Measurements from ENCODE around the gene ROPN1B.
"Not testable (repeated sequence)": the region's sequence is repeated elsewhere in the genome, so short reads cannot be mapped to it uniquely, and the experiment has no call there.

ROPN1B gene

DNA sequence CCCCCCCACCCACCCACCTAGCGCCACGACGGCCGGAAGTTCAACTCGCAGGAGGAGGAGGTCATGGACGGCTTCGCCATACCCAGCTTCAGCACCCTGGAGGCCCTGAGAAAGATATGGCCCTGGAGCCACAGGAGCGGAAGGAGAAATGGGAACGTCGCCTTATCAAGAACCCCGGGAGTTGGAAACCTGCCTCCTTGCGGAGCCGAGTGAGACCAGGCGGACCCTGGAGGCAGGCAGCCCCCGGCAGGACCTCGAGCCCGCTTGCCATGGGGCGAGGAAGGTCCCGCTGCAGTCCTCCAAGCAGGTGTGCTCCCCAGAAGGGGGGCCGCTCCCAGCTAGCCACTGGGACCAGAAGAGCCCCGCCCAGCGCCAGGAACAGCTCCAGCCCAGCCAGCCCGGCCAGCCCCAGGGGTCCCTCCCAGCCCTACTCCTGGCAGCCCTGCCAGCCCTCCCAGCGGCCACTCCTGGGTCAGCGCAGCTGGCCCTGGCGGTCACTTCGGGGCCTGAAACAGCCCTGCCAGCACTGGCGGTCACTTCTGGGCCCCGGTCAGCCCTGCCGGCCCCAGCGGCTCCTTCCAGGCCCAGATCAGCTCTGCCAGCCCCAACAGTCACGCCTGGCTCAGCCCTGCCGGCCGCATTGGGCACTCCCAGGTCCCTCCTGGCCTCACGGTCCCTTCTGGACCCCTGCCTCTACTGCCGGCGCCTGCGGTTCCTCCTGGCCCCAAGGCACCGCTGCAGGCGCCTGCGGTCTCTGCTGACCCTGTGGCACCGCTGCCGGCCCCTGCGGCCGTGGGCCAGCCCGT lies 10.3 kb upstream of the ROPN1B start:
- no peak for DNase-seq

DNA sequence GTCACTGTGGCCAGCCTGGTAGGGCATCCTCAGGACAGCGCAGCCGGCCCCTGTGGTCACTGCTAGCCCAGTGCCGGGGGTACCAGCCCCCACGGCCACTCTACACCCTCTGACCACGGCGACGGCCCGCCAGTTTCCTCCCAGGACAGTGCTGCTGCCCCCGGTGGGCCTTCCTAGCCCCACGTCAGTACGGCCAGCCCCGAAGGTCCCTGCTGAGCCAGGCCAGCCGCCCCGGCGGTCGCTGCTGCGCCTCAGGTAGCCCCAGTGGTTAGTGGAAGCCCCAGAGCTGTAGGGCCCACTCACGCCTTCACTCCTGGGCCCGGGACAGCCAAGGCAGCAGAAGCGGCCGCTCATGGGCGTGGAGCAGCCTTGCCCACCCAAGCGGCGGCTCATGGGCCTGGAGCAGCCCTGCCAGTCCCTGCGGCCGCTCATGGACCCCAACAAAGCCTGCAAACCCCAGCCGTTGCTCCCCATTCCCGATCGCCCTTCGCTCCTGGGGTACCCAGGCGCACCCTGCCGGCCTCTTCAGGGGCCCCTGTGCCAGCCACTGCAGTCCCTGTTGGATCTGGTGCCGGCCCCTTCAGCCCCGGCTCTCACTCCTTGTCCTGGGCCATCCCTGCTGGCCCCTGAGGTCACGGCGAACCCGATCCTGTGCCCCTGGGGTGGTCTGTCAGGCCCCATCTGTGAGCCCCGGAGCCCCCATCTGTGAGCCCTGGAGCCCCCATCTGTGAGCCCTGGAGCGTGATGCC lies 9.5 kb upstream of the ROPN1B start:
- no peak for DNase-seq

DNA sequence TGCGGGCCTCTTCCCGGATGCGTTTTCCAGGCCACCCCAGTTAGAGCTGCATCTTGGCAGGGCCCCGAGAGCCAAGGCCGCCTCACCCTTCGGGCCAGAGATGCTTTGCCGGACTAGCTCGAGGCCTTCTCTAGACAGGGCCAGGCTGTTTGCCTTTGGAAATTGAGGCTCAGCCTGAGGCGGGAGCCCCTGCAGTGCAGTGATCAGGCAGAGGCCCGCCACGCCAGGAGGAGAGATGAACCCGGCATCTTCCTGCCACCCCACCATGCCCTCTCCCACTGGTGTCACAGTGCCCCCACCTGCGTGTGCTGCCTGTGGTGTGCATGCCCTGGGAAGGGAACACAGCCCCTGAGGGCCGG lies 8.9 kb upstream of the ROPN1B start:
- no peak for DNase-seq

- DNase-seq, result no peak
Measured at GRCh38 chr3:125960456-125961288, 8.3 kb upstream of the ROPN1B start.

GRCh38 chr3:125961289-125961589 lies 7.7 kb upstream of the ROPN1B start:
- no peak for DNase-seq

DNA sequence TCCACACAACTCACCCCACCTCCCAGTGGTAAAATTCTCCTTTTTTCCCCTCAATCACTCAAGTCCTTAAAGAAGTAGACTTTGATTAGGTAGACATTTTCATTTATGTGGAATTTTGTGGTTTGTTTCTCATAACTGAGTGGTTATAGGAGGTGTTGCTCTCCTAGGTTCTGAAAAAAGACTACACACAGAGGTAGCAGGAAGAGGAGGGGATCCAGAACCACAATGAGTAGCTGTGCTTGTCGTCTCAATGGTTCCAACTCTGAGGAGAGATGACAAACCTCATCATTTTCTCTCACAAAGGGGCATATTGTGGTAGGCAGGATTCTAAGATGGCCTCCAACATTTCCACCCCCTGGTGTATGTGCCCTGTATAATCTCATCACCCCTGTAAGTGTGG lies 5.1 kb upstream of the ROPN1B start:
- DNase-seq, result not testable (repeated sequence)

DNA sequence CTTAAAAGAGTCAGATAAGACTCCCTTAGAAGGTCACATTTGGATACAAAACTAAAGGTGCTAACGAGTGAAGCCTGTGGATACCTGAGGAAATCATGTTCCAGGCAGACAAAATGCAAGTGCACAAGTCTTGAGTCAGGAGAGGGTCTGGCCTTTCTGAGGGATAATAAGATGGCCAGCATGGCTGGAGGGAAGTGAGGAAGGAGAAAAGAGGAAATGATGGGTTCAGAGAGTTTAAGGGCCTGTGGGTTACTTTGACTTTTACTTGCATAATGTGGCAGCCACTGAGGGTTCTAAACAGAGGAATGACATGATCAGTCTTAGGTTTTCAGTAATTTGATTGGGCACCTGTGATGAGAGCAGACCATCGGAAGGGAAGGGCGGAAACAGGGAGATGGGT lies 3.5 kb upstream of the ROPN1B start:
- DNase-seq, result no peak

GRCh38 chr3:125967156-125967555 lies 1.8 kb upstream of the ROPN1B start:
- DNase-seq, result no peak

DNA sequence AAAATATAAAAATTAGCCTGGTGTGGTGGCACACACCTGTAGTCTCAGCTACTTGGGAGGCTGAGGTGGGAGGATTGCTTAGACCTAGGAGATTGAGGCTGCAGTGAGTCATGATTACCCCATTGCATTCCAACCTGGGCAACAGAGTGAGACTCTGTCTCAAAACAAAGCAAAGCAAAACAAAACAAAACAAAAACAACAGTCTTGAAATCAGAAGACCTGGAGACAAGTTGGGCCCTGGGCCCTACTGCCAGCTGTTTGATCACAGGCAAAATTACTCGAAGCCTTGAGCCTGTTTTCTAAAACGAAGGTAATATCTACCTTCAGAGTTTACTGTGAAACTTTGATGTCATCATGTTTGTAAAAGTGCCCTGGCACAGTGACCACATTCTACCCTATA lies 857 bp upstream of the ROPN1B start:
- DNase-seq, result not testable (repeated sequence)

- peak; percentile 34 for DNase-seq
Measured at GRCh38 chr3:125971997-125972944, 3.3 kb downstream of the ROPN1B start.

- not testable (repeated sequence) for DNase-seq
Measured at GRCh38 chr3:125975245-125976002, 6.4 kb downstream of the ROPN1B start.

GRCh38 chr3:125976003-125976390 lies 7.0 kb downstream of the ROPN1B start:
- not testable (repeated sequence) for DNase-seq

GRCh38 chr3:125977104-125977503 lies 8.1 kb downstream of the ROPN1B start:
- DNase-seq, result not testable (repeated sequence)

DNA sequence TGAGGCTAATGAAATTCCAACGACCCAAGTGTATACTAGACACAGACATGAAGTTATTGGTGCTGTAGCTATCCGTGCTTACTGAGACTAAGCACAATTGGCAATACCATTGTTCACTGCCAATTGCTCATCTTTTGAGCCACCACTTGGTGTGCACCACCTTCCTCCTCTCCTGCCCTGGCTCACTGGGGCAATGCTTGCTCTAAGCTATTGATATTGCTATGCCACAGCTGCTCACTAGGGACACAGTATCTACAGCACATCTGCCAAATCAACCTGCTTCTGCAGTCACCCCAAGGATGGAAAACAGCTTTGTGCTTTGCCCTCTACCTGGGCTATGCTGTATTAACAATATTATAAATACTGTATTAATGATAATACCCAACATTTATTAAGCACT lies 16.0 kb downstream of the ROPN1B start:
- DNase-seq, result not testable (repeated sequence)

GRCh38 chr3:125990253-125990970 lies 21.4 kb downstream of the ROPN1B start:
- DNase-seq, result peak; percentile 88

- DNase-seq, result not testable (repeated sequence)
Measured at GRCh38 chr3:125996751-125997150, 27.8 kb downstream of the ROPN1B start.

DNA sequence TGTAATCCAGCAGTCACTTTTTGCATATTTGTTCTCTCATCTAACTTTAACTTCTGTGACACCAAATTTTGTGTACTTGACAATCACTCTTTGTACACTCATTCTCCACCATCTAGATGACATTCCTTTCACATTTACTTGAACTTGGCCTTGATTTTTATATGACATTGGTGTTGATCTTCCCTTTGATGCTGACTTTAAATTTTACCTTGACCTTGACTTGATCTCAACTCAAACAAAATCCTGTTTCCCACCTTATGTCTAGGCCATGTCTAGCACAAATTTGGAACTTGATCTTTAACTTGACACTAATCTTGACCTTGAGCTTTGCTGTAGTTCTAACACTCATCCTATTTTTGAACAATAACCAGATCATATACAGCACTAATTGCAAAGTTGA lies 33.2 kb downstream of the ROPN1B start:
- DNase-seq, result no peak

- no peak for DNase-seq
Measured at GRCh38 chr3:126003447-126004190, 34.6 kb downstream of the ROPN1B start.

GRCh38 chr3:126004217-126004616 lies 35.2 kb downstream of the ROPN1B start:
- DNase-seq, result no peak

- DNase-seq, result no peak
Measured at GRCh38 chr3:126004692-126005091, 35.7 kb downstream of the ROPN1B start.

Data from stimulated activated CD4-positive, alpha-beta T cell treated with anti-CD3 and anti-CD28 coated beads, Interleukin-15, amount 100 ng/mL, for 24 hours (primary cell).